GM19395 (cell line): ENCODE measurements around the gene BCL2L1.
A peak's percentile ranks its signal among the peaks of the same experiment; 100 is the strongest.
"Not testable (repeated sequence)": the region's sequence is repeated elsewhere in the genome, so short reads cannot be mapped to it uniquely, and the experiment has no call there.

Experiments
- ATAC-seq: cut with Tn5 transposase; IDR thresholded peaks from one replicate; pipeline ENCODE4 v1.9.1; 2021; ENCODE audit warnings: mild to moderate bottlenecking, moderate library complexity; ENCODE audit not compliant: unreplicated experiment

The BCL2L1 gene

GRCh38 chr20:31661625-31662371, 60.9 kb downstream of the BCL2L1 start:
- peak; percentile 79 for ATAC-seq

GRCh38 chr20:31654534-31654933, 68.1 kb downstream of the BCL2L1 start:
- no peak for ATAC-seq

- no peak for ATAC-seq
These were observed 69.1 kb downstream of the BCL2L1 start for GRCh38 chr20:31653561-31653960.

GRCh38 chr20:31652917-31653396, 69.7 kb downstream of the BCL2L1 start:
- no peak for ATAC-seq

- ATAC-seq = not testable (repeated sequence)
These were observed 74.6 kb downstream of the BCL2L1 start for GRCh38 chr20:31648104-31648503.

GRCh38 chr20:31644701-31645100, 78.0 kb downstream of the BCL2L1 start:
- ATAC-seq = no peak

- ATAC-seq = no peak
These were observed 79.1 kb downstream of the BCL2L1 start for GRCh38 chr20:31643522-31643921.

GRCh38 chr20:31642837-31643236, 79.8 kb downstream of the BCL2L1 start:
- ATAC-seq = no peak

GRCh38 chr20:31641391-31641790, 81.3 kb downstream of the BCL2L1 start:
- no peak for ATAC-seq

- no peak for ATAC-seq
These were observed 82.4 kb downstream of the BCL2L1 start for GRCh38 chr20:31640259-31640658.

- no peak for ATAC-seq
These were observed 83.9 kb downstream of the BCL2L1 start for GRCh38 chr20:31638816-31639215.

GRCh38 chr20:31638317-31638716, 84.4 kb downstream of the BCL2L1 start:
- no peak for ATAC-seq

- no peak for ATAC-seq
These were observed 85.0 kb downstream of the BCL2L1 start, which contains the start of gene COX4I2 for GRCh38 chr20:31637660-31638059. COX4I2 (plus strand) TSS chr20:31637912; CDS start chr20:31639018, 1,106 bp downstream.

- no peak for ATAC-seq
These were observed 89.2 kb downstream of the BCL2L1 start for GRCh38 chr20:31633339-31633914.

GRCh38 chr20:31632548-31633338, 89.9 kb downstream of the BCL2L1 start:
- ATAC-seq = no peak

- no peak for ATAC-seq
These were observed 92.4 kb downstream of the BCL2L1 start for GRCh38 chr20:31630187-31630790.

GRCh38 chr20:31628057-31628456, 94.6 kb downstream of the BCL2L1 start:
- ATAC-seq = not testable (repeated sequence)

- ATAC-seq = not testable (repeated sequence)
These were observed 96.1 kb downstream of the BCL2L1 start for GRCh38 chr20:31626534-31626933.

GRCh38 chr20:31623123-31623505, 99.6 kb downstream of the BCL2L1 start:
- not testable (repeated sequence) for ATAC-seq

GRCh38 chr20:31620246-31620645, 102.4 kb downstream of the BCL2L1 start:
- ATAC-seq = no peak

GRCh38 chr20:31617432-31618104, 105.1 kb downstream of the BCL2L1 start:
- ATAC-seq = no peak
